H1 (cell line): ENCODE results near the gene SRGAP3. TPM values are rescaled to one million over a fixed set of nuclear protein-coding genes. Genes with fewer than 3 reads are reported as not detected.
A peak's percentile ranks its signal among the peaks of the same experiment; 100 is the strongest.

Experiments used
- CTCF ChIA-PET: fragments of 300-600 bp; sonication (Branson Sonifier 250); formaldehyde crosslinking; loops from one replicate; lab custom pipeline; 2021; ENCODE audit not compliant: partially characterized antibody; lab: Charles Lee
- POLR2A ChIA-PET: fragments of 300-600 bp; sonication (Branson Sonifier 250); formaldehyde crosslinking; loops from one replicate; lab custom pipeline; 2021; ENCODE audit warnings: inconsistent platforms; ENCODE audit not compliant: partially characterized antibody; lab: Charles Lee
- DNase-seq, 2 experiments: peaks; one replicate each; pipeline versions ENCODE4 v3.0.0 to v3.0.0-alpha.2; 2010 to 2022; ENCODE audit warnings: low spot score in 2 of 2, low read depth in 1 of 2, mixed read lengths in 1 of 2
- FAIRE-seq: peaks from 2 replicates; lab custom pipeline; 2011; peaks lifted over from hg19 to GRCh38; lab: Jason Lieb, UNC
- H2AFZ ChIP-seq: 2 replicates; pipeline ENCODE4 v1.8.1; 2012; ENCODE audit warnings: low read length, inconsistent platforms
- H2AK5ac ChIP-seq: 2 replicates; pipeline ENCODE4 v1.6.1; 2013; ENCODE audit warnings: low read depth, low read length
- H2BK120ac ChIP-seq: replicated peaks from 2 replicates; pipeline ENCODE3; 2013; ENCODE audit warnings: low read depth, low read length, inconsistent platforms
- H2BK12ac ChIP-seq: 2 replicates; pipeline ENCODE4 v1.6.1; 2013; ENCODE audit warnings: low read depth, low read length
- H2BK15ac ChIP-seq: 2 replicates; pipeline ENCODE4 v1.6.1; 2013; ENCODE audit warnings: low read length
- H2BK20ac ChIP-seq: 2 replicates; pipeline ENCODE4 v1.6.1; 2013; ENCODE audit warnings: low read length
- H2BK5ac ChIP-seq: 2 replicates; pipeline ENCODE4 v1.6.1; 2013; ENCODE audit warnings: low read depth, low read length
- H3K14ac ChIP-seq: 2 replicates; pipeline ENCODE4 v1.6.1; 2013; ENCODE audit warnings: inconsistent platforms; ENCODE audit not compliant: insufficient read length
- H3K18ac ChIP-seq: 2 replicates; pipeline ENCODE4 v1.6.1; 2013; ENCODE audit warnings: low read length; ENCODE audit errors: extremely low read depth
- H3K23ac ChIP-seq: 2 replicates; pipeline ENCODE4 v1.6.1; 2013; ENCODE audit warnings: inconsistent platforms; ENCODE audit not compliant: insufficient read length
- H3K23me2 ChIP-seq: 2 replicates; pipeline ENCODE4 v1.6.1; 2013; ENCODE audit warnings: low read depth, low read length
- H3K27ac ChIP-seq: 2 replicates; pipeline ENCODE4 v1.6.1; 2011; ENCODE audit warnings: low read depth, low read length, inconsistent platforms
- H3K27me3 ChIP-seq, 4 experiments: replicated peaks in 1 of 4; 1 replicate in 1 of 4; 2 replicates in 3 of 4; pipeline versions ENCODE4 v1.6.1 to v1.8.1; 2011 to 2013; ENCODE audit warnings: low read length in 3 of 4, mild to moderate bottlenecking in 3 of 4, inconsistent platforms in 2 of 4, mixed read lengths in 2 of 4, moderate library complexity in 1 of 4; ENCODE audit not compliant: control insufficient read depth in 3 of 4, insufficient read depth in 3 of 4; ENCODE audit errors: extremely low read depth in 1 of 4
- H3K36me3 ChIP-seq, 4 experiments: 2 replicates each; pipeline versions ENCODE4 v1.6.1 to v1.8.1; 2011 to 2013; ENCODE audit warnings: mild to moderate bottlenecking in 4 of 4, low read length in 3 of 4, moderate library complexity in 2 of 4, control low read depth in 1 of 4, inconsistent platforms in 1 of 4; ENCODE audit not compliant: insufficient read depth in 4 of 4, control insufficient read depth in 2 of 4
- H3K4ac ChIP-seq: replicated peaks from 2 replicates; pipeline ENCODE3; 2013; ENCODE audit warnings: low read length, low read depth, mixed read lengths, inconsistent platforms; ENCODE audit not compliant: insufficient read length
- H3K4me1 ChIP-seq, 4 experiments: replicated peaks in 1 of 4; 1 replicate in 1 of 4; 2 replicates in 3 of 4; pipeline versions ENCODE4 v1.6.1 to v1.8.1; 2011 to 2013; ENCODE audit warnings: low read length in 3 of 4, inconsistent platforms in 2 of 4, mixed read lengths in 1 of 4; ENCODE audit not compliant: insufficient read depth in 4 of 4, control insufficient read depth in 3 of 4
- H3K4me2 ChIP-seq, 2 experiments: 2 replicates each; pipeline versions ENCODE4 v1.6.1 to v1.8.1; 2011 to 2013; ENCODE audit warnings: low read depth in 2 of 2, low read length in 2 of 2, control low read depth in 1 of 2, inconsistent platforms in 1 of 2, mild to moderate bottlenecking in 1 of 2; ENCODE audit not compliant: insufficient read depth in 1 of 2
- H3K4me3 ChIP-seq, 4 experiments: fragments of 200-600, 300-600 bp in 1 of 4; sonication (generic), shearing (Covaris generic), sonication (Bioruptor Twin) in 1 of 4; 2 replicates each; pipeline versions ENCODE4 v1.5.1 to v1.8.1; 2011 to 2016; ENCODE audit warnings: low read length in 4 of 4, low read depth in 3 of 4, control low read depth in 2 of 4, inconsistent platforms in 2 of 4, mild to moderate bottlenecking in 2 of 4, mixed read lengths in 1 of 4, moderate library complexity in 1 of 4; ENCODE audit not compliant: insufficient read depth in 2 of 4; ENCODE audit errors: extremely low read depth in 1 of 4
- H3K56ac ChIP-seq: replicated peaks from 2 replicates; pipeline ENCODE3; 2013; ENCODE audit warnings: low read depth, mild to moderate bottlenecking, mixed read lengths, low read length, inconsistent platforms; ENCODE audit not compliant: insufficient read length
- H3K79me1 ChIP-seq: 2 replicates; pipeline ENCODE4 v1.6.1; 2013; ENCODE audit warnings: low read depth, low read length, control low read depth
- H3K79me2 ChIP-seq, 2 experiments: 2 replicates each; pipeline versions ENCODE4 v1.6.1 to v1.8.1; 2012 to 2013; ENCODE audit warnings: low read length in 2 of 2, mild to moderate bottlenecking in 2 of 2, inconsistent platforms in 1 of 2; ENCODE audit not compliant: insufficient read depth in 2 of 2, control insufficient read depth in 1 of 2
- H3K9ac ChIP-seq, 4 experiments: replicated peaks in 1 of 4; 1 replicate in 1 of 4; 2 replicates in 3 of 4; pipeline versions ENCODE4 v1.6.1 to v1.8.1; 2011 to 2013; ENCODE audit warnings: low read depth in 3 of 4, low read length in 3 of 4, control low read depth in 2 of 4, mild to moderate bottlenecking in 2 of 4, moderate library complexity in 2 of 4, inconsistent platforms in 1 of 4; ENCODE audit errors: extremely low read depth in 1 of 4
- H3K9me3 ChIP-seq, 2 experiments: 2 replicates each; pipeline versions ENCODE4 v1.6.1 to v1.8.1; 2012 to 2013; ENCODE audit warnings: mild to moderate bottlenecking in 2 of 2, moderate library complexity in 2 of 2, control low read depth in 1 of 2, inconsistent platforms in 1 of 2, low read depth in 1 of 2, low read length in 1 of 2, mixed read lengths in 1 of 2; ENCODE audit not compliant: insufficient read depth in 2 of 2
- H4K20me1 ChIP-seq, 2 experiments: replicated peaks in 1 of 2; 2 replicates each; pipeline versions ENCODE3 to v1.8.1; 2011 to 2013; ENCODE audit warnings: inconsistent platforms in 2 of 2, low read length in 2 of 2, mild to moderate bottlenecking in 1 of 2; ENCODE audit not compliant: insufficient read depth in 2 of 2, control insufficient read depth in 1 of 2
- H4K5ac ChIP-seq: 2 replicates; pipeline ENCODE4 v1.6.1; 2013; ENCODE audit warnings: low read length, low read depth, mixed read lengths, inconsistent platforms; ENCODE audit not compliant: insufficient read length
- H4K8ac ChIP-seq: 2 replicates; pipeline ENCODE4 v1.8.0; 2013; ENCODE audit warnings: mild to moderate bottlenecking, moderate library complexity, low read length, inconsistent platforms; ENCODE audit not compliant: insufficient read depth; ENCODE audit errors: extremely low read depth
- H4K91ac ChIP-seq: replicated peaks from 2 replicates; pipeline ENCODE3; 2013; ENCODE audit warnings: low read length, mixed read lengths, inconsistent platforms; ENCODE audit not compliant: insufficient read length
- WGBS, 2 experiments: shearing (Covaris generic) in 1 of 2; methylation state at CpG; one replicate each; pipeline versions ENCODE4 v1.1.6 to v1.1.7; 2013 to 2015; ENCODE audit warnings: low lambda C conversion rate in 2 of 2, mixed read lengths in 2 of 2, inconsistent platforms in 1 of 2, low coverage in 1 of 2, missing lambda C conversion rate in 1 of 2; ENCODE audit not compliant: insufficient replicate concordance in 2 of 2, insufficient coverage in 1 of 2, insufficient read length in 1 of 2; ENCODE audit errors: extremely low coverage in 1 of 2, missing lambda C conversion rate in 1 of 2; 5-methylcytosine and 5-hydroxymethylcytosine counted together
- polyA plus RNA-seq, 7 experiments: library from polyadenylated mRNA; depleted of rRNA in 3 of 7; stranded (reverse) in 5 of 7; unstranded in 2 of 7; fragments of >200 nt in 5 of 7; fragments of 200-250 nt in 2 of 7; gene quantifications; 1 replicate in 5 of 7; 2 replicates in 1 of 7; 4 replicates in 1 of 7; pipeline versions ENCODE4 v1.2.1 to v1.2.3, GENCODE V29; 2011 to 2013; ENCODE audit warnings: missing spikeins in 2 of 7, mixed read lengths in 2 of 7
- total RNA-seq: library from RNA; stranded (reverse); fragmentation: NEBNext Ultra II Directional; extraction: Animal tissue kit (Norgen Biotek cat#: 25700); gene quantifications from 2 replicates; pipeline ENCODE4 v1.2.1, GENCODE V29; 2021

Gene SRGAP3
- total and polyA plus RNA-seq, 2 of the 8 experiments (the other 6 are each of a cell fraction or from before 2014, with no cell fraction given) = 5.8 to 11.4 TPM

GRCh38 chr3:9124730-9125129, 124.7 kb downstream of the SRGAP3 start:
- Histone ChIP-seq H3K4ac (no peak overlapping the region), H3K9me3 (no peaks in the 10 kb centered on the region), H3K79me1 (0 out of 2 replicates have a peak, but pooled peaks cover 2% of the 10 kb centered on the region), H3K4me2 (peak overlapping the region; percentile 6 to 10; a peak in 2 of 4 replicates), H3K18ac (peak overlapping the region; percentile 39; the same call in 1 of the 2 replicates), H2BK15ac (no peak overlapping the region; the same call in 1 of the 2 replicates), H3K27ac (no peak overlapping the region), H3K36me3 (no peaks in the 10 kb centered on the region), H2BK12ac (no peak overlapping the region), H2BK120ac (no peak overlapping the region), H3K9ac (no peak overlapping the region), H2BK20ac (no peak overlapping the region), H4K5ac (peak overlapping the region; percentile 10), H2BK5ac (no peak overlapping the region), H3K23me2 (no peaks in the 10 kb centered on the region), H3K27me3 (no peaks in the 10 kb centered on the region), H4K20me1 (no peaks in the 10 kb centered on the region), H3K56ac (no peak overlapping the region), H3K14ac (no peak overlapping the region), H3K23ac (no peak overlapping the region), H3K4me1 (peaks cover 5 to 14% (median 8%) of the 10 kb centered on the region in 4 experiments; a peak in 5 of 7 replicates), H4K91ac (peak overlapping the region; percentile 41), H2AK5ac (no peak overlapping the region), H3K4me3 (no peak overlapping the region), H2AFZ (no peak overlapping the region), H4K8ac (peak overlapping the region; percentile 43; the same call in 1 of the 2 replicates), H3K79me2 (no peaks in the 10 kb centered on the region)
- ChIA-PET POLR2A (interaction anchor here (0.7 to 1.2 kb wide), 5 partner anchors 11 to 70 kb away, joined by 3 to 4 read pairs (median 3); no protein-coding TSS in a partner anchor), CTCF (interaction anchor here (0.8 to 10.9 kb wide), 16 partner anchors 10 to 356 kb away, joined by 3 to 79 read pairs (median 4); partner anchors contain the start of gene OXTR)
- FAIRE-seq (no peak), DNase-seq (no peak)
- WGBS, 2 experiments = 84% methylated on average over 15 of the region's 15 CpGs; no CpG with 5 or more reads in 1 of the 2 experiments
